Measurements from ENCODE around the gene RAB4B. TPM values are rescaled to one million over a fixed set of nuclear protein-coding genes. Genes with fewer than 3 reads are reported as not detected.
A peak's percentile ranks its signal among the peaks of the same experiment; 100 is the strongest.
"Not testable (repeated sequence)": the region's sequence is repeated elsewhere in the genome, so short reads cannot be mapped to it uniquely, and the experiment has no call there.

The RAB4B gene
- total RNA-seq, 1 donor from 2014 or later, result 14.5 TPM

GRCh38 chr19:40762754-40763470, 15.1 kb upstream of the RAB4B start:
- no peaks in the 10 kb centered on the region for H3K4me1 Mint-ChIP-seq
- H3K9me3 Mint-ChIP-seq, result no peaks in the 10 kb centered on the region
- no peak overlapping the region for H3K27ac Mint-ChIP-seq
- H3K27me3 Mint-ChIP-seq (ENCODE audit: low read depth), result no peaks in the 10 kb centered on the region
- no peak for TF ChIP-seq CTCF (IDR thresholded peaks at IDR 0.05; ENCODE audit: unreplicated experiment)
- H3K4me3 Mint-ChIP-seq, result no peak overlapping the region
- peaks cover 58% of the 10 kb centered on the region for H3K36me3 Mint-ChIP-seq
- no peak for DNase-seq (ENCODE audit: low spot score in 2 of 2, unreplicated experiment in 2 of 2)

- no peak for TF ChIP-seq CTCF (IDR thresholded peaks at IDR 0.05; ENCODE audit: unreplicated experiment)
- Mint-ChIP-seq H3K36me3 (peaks cover 54% of the 10 kb centered on the region), H3K4me3 (no peak overlapping the region), H3K27ac (no peak overlapping the region), H3K4me1 (no peaks in the 10 kb centered on the region), H3K9me3 (no peaks in the 10 kb centered on the region), H3K27me3 (ENCODE audit: low read depth) (no peaks in the 10 kb centered on the region)
- no peak for DNase-seq (ENCODE audit: low spot score in 2 of 2, unreplicated experiment in 2 of 2)
Observed at GRCh38 chr19:40763526-40763925, 14.5 kb upstream of the RAB4B start.

GRCh38 chr19:40763963-40764362, 14.1 kb upstream of the RAB4B start:
- Mint-ChIP-seq H3K36me3 (peaks cover 53% of the 10 kb centered on the region), H3K27ac (no peak overlapping the region), H3K9me3 (no peaks in the 10 kb centered on the region), H3K27me3 (ENCODE audit: low read depth) (no peaks in the 10 kb centered on the region), H3K4me3 (no peak overlapping the region), H3K4me1 (no peaks in the 10 kb centered on the region)
- no peak for DNase-seq (ENCODE audit: low spot score in 2 of 2, unreplicated experiment in 2 of 2)
- no peak for TF ChIP-seq CTCF (IDR thresholded peaks at IDR 0.05; ENCODE audit: unreplicated experiment)

- H3K36me3 Mint-ChIP-seq, result peaks cover 47% of the 10 kb centered on the region
- not testable (repeated sequence) for DNase-seq (ENCODE audit: low spot score in 2 of 2, unreplicated experiment in 2 of 2); H3K4me1 Mint-ChIP-seq; H3K27ac Mint-ChIP-seq; H3K4me3 Mint-ChIP-seq; H3K9me3 Mint-ChIP-seq; H3K27me3 Mint-ChIP-seq (ENCODE audit: low read depth)
Observed at GRCh38 chr19:40766385-40766784, 11.7 kb upstream of the RAB4B start.

- no peak overlapping the region for H3K4me3 Mint-ChIP-seq
- no peaks in the 10 kb centered on the region for H3K27me3 Mint-ChIP-seq (ENCODE audit: low read depth)
- no peak overlapping the region for H3K27ac Mint-ChIP-seq
- TF ChIP-seq CTCF (IDR thresholded peaks at IDR 0.05; ENCODE audit: unreplicated experiment), result no peak
- H3K9me3 Mint-ChIP-seq, result peaks cover 5% of the 10 kb centered on the region
- H3K4me1 Mint-ChIP-seq, result no peaks in the 10 kb centered on the region
- DNase-seq (ENCODE audit: low spot score in 2 of 2, unreplicated experiment in 2 of 2), result no peak
- peaks cover 29% of the 10 kb centered on the region for H3K36me3 Mint-ChIP-seq
Observed at GRCh38 chr19:40768869-40769268, 9.2 kb upstream of the RAB4B start.

GRCh38 chr19:40771101-40771862, 6.8 kb upstream of the RAB4B start:
- Mint-ChIP-seq H3K36me3 (peaks cover 14% of the 10 kb centered on the region), H3K27ac (peak overlapping the region; percentile 15)
- not testable (repeated sequence) for DNase-seq (ENCODE audit: low spot score in 2 of 2, unreplicated experiment in 2 of 2); H3K9me3 Mint-ChIP-seq; H3K4me1 Mint-ChIP-seq; H3K4me3 Mint-ChIP-seq; H3K27me3 Mint-ChIP-seq (ENCODE audit: low read depth)
